ENCODE data around the gene ZNF709.
"Not testable (repeated sequence)": the region's sequence is repeated elsewhere in the genome, so short reads cannot be mapped to it uniquely, and the experiment has no call there.

Gene ZNF709

GRCh38 chr19:12448808-12449207, 35.8 kb downstream of the ZNF709 start:
- no peak for TF ChIP-seq CTCF (IDR thresholded peaks at IDR 0.05; ENCODE audit: low read depth, low read length)

GRCh38 chr19:12440541-12441316, 43.9 kb downstream of the ZNF709 start, which contains the start of gene ZNF443:
Gene ZNF443 (minus strand): TSS chr19:12441021. CDS start chr19:12440914, 107 bp downstream.
- H3K4me3 ChIP-seq (ENCODE audit: low read depth, low read length): peak within 1 kb of the TSS; percentile 76
- TF ChIP-seq CTCF (IDR thresholded peaks at IDR 0.05; ENCODE audit: low read depth, low read length): no peak

More at GRCh38 chr19:12448808-12449207, 35.8 kb downstream of the ZNF709 start:
- H3K4me3 ChIP-seq (ENCODE audit: low read depth, low read length): no peak overlapping the region

GRCh38 chr19:12439686-12440540, 44.7 kb downstream of the ZNF709 start:
- H3K4me3 ChIP-seq (ENCODE audit: low read depth, low read length): peak overlapping the region; percentile 76

- H3K4me3 ChIP-seq (ENCODE audit: low read depth, low read length): not testable (repeated sequence)
Measured at GRCh38 chr19:12430726-12431299, 53.8 kb downstream of the ZNF709 start.

- H3K4me3 ChIP-seq (ENCODE audit: low read depth, low read length): no peak overlapping the region
- TF ChIP-seq CTCF (IDR thresholded peaks at IDR 0.05; ENCODE audit: low read depth, low read length): no peak
Measured at GRCh38 chr19:12425888-12426274, 58.7 kb downstream of the ZNF709 start.

GRCh38 chr19:12425236-12425887, 59.3 kb downstream of the ZNF709 start:
- TF ChIP-seq CTCF (IDR thresholded peaks at IDR 0.05; ENCODE audit: low read depth, low read length): no peak
- H3K4me3 ChIP-seq (ENCODE audit: low read depth, low read length): no peak overlapping the region

GRCh38 chr19:12417273-12417672, 67.3 kb downstream of the ZNF709 start:
- H3K4me3 ChIP-seq (ENCODE audit: low read depth, low read length): not testable (repeated sequence)

- TF ChIP-seq CTCF (IDR thresholded peaks at IDR 0.05; ENCODE audit: low read depth, low read length): no peak
- H3K4me3 ChIP-seq (ENCODE audit: low read depth, low read length): no peak overlapping the region
Measured at GRCh38 chr19:12411893-12412292, 72.7 kb downstream of the ZNF709 start.
